Measurements from ENCODE around the gene RGS12. TPM values are rescaled to one million over a fixed set of nuclear protein-coding genes. Genes with fewer than 3 reads are reported as not detected.

Gene RGS12
- total RNA-seq, 1 donor from 2014 or later, result 10.6 TPM

GRCh38 chr4:3307060-3307459 lies 14.2 kb downstream of the RGS12 start:
- DNase-seq, result no peak
- Mint-ChIP-seq H3K27ac (no peak overlapping the region), H3K27me3 (no peaks in the 10 kb centered on the region), H3K36me3 (ENCODE audit: low read depth) (no peaks in the 10 kb centered on the region), H3K4me1 (peaks cover 38% of the 10 kb centered on the region), H3K4me3 (no peak overlapping the region), H3K9me3 (no peaks in the 10 kb centered on the region)
- ATAC-seq (ENCODE audit: low read depth), result no peak
- intact Hi-C loops (cut with micrococcal nuclease), result no loop called here
- no peak for TF ChIP-seq CTCF (IDR thresholded peaks at IDR 0.05)
- CTCF ChIA-PET, result no interaction called here
- POLR2A ChIA-PET, result no interaction called here

DNA sequence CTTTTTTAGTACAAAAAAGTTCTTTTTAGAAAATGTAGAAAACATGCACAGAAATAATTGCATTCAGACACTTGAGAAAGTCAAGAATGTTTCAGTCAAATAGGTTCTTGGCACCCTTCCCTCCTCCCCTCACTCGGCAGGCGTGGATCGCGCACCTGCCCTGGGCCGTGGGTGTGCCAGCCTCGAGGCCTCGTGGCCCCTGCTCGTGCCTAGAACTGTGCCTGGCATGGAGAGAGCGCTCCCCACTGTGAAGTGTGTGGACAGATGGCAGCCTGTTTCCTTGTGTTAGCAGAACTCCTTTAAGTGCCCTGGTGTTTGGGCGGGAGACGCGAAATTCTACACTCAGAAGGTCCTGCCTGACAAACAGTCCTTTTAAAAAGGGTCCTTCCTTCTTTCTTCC lies 14.7 kb downstream of the RGS12 start:
- Mint-ChIP-seq H3K27ac (no peak overlapping the region), H3K4me3 (no peak overlapping the region), H3K9me3 (no peaks in the 10 kb centered on the region), H3K4me1 (peaks cover 33% of the 10 kb centered on the region), H3K27me3 (no peaks in the 10 kb centered on the region), H3K36me3 (ENCODE audit: low read depth) (no peaks in the 10 kb centered on the region)
- ChIA-PET POLR2A (no interaction called here), CTCF (no interaction called here)
- intact Hi-C loops (cut with micrococcal nuclease), result no loop called here
- no peak for TF ChIP-seq CTCF (IDR thresholded peaks at IDR 0.05)
- ATAC-seq (ENCODE audit: low read depth) (no peak), DNase-seq (no peak)

DNA sequence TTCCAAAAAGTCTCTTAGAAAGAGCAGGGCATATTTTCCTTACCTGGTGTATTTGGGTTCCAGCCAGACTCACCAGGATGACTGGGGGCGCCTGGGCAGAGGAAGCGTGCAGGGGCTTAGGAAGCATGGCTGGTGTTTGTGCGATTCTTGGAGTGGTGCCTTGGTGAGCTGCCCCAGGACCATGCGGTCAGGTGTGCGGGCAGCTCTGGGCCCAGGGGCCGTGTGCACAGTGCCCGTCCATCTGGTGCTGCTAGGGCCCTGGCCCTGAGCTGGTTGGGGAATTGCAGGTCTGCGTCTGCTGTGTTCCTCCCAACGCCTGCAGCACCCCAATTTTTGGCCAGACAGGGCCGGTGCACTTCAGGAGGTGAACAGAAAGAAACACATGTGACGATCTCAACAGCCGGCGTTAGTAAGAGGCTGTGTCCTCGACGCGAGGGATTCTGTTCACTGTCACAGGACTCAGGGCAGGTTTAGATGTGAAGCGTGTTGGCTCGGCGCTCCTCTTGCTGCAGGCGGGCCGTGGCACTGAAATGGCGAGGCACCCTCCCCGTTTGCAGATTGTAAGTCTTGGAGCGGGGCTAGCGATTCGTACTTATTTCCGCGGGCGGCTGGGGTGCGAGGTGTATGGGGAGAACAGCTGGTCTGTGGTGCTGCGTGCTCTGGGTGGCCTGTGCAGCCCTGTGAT lies 15.2 kb downstream of the RGS12 start:
- H3K36me3 Mint-ChIP-seq (ENCODE audit: low read depth), result no peaks in the 10 kb centered on the region
- no peak for TF ChIP-seq CTCF (IDR thresholded peaks at IDR 0.05)
- H3K9me3 Mint-ChIP-seq, result no peaks in the 10 kb centered on the region
- DNase-seq (no peak), ATAC-seq (ENCODE audit: low read depth) (no peak)
- no peak overlapping the region for H3K27ac Mint-ChIP-seq
- peaks cover 28% of the 10 kb centered on the region for H3K4me1 Mint-ChIP-seq
- intact Hi-C loops (cut with micrococcal nuclease), result no loop called here
- CTCF ChIA-PET, result no interaction called here
- no peaks in the 10 kb centered on the region for H3K27me3 Mint-ChIP-seq
- H3K4me3 Mint-ChIP-seq, result no peak overlapping the region
- POLR2A ChIA-PET, result no interaction called here

- ATAC-seq (ENCODE audit: low read depth) (no peak), DNase-seq (no peak)
- Mint-ChIP-seq H3K4me3 (no peak overlapping the region), H3K27ac (no peak overlapping the region), H3K4me1 (peaks cover 21% of the 10 kb centered on the region), H3K27me3 (no peaks in the 10 kb centered on the region), H3K36me3 (ENCODE audit: low read depth) (no peaks in the 10 kb centered on the region), H3K9me3 (no peaks in the 10 kb centered on the region)
- no peak for TF ChIP-seq CTCF (IDR thresholded peaks at IDR 0.05)
- CTCF ChIA-PET, result no interaction called here
- intact Hi-C loops (cut with micrococcal nuclease), result no loop called here
- POLR2A ChIA-PET, result no interaction called here
These were observed 15.9 kb downstream of the RGS12 start for GRCh38 chr4:3308691-3309090.

- no peak for TF ChIP-seq CTCF (IDR thresholded peaks at IDR 0.05)
- peaks cover 9% of the 10 kb centered on the region for H3K4me1 Mint-ChIP-seq
- no peak overlapping the region for H3K27ac Mint-ChIP-seq
- ATAC-seq (ENCODE audit: low read depth) (no peak), DNase-seq (no peak)
- no peak overlapping the region for H3K4me3 Mint-ChIP-seq
- CTCF ChIA-PET, result no interaction called here
- no peaks in the 10 kb centered on the region for H3K9me3 Mint-ChIP-seq
- intact Hi-C loops (cut with micrococcal nuclease), result no loop called here
- no peaks in the 10 kb centered on the region for H3K27me3 Mint-ChIP-seq
- H3K36me3 Mint-ChIP-seq (ENCODE audit: low read depth), result no peaks in the 10 kb centered on the region
- POLR2A ChIA-PET, result interaction anchor here (0.7 kb wide), 1 partner anchor 29 kb away, joined by 3 read pairs; no protein-coding TSS in a partner anchor
These were observed 17.7 kb downstream of the RGS12 start for GRCh38 chr4:3310301-3311094.

Data from activated B cell treated with CpG ODN at 0.5 μM for 24 hours (primary cell).